Measurements from ENCODE around the gene IFNB1.

IFNB1 gene

DNA sequence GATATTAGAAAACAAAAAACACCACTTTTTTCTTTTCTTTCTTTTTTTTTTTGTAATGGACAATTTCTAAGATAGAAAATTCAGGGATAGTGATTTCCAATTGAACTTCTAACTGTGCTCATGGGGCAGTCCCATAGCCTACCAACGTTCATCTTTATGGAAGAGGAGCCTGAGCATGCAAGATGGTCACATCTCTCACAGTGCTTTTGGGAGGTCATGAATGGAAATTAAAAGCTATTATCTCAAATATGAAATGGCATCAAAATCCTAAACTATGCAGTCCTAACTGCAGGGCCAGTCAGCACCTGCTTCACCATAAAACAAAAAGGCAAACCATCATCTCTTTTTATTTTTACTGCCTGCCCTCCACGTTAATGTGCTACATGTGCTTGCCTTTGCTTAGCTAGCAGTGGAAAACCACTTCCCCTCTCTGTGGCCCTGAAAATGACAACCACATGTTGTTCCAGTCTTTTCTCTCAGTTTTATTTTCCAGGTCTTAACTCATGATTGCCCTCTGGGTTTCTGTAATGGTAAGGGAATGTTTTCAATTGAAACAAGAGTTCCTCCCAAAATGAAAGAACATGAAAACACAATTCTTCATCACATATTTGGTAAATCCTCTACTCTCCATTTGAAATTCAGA is 16.7 kb downstream of the IFNB1 start:
- DNase-seq, result no peak

DNA sequence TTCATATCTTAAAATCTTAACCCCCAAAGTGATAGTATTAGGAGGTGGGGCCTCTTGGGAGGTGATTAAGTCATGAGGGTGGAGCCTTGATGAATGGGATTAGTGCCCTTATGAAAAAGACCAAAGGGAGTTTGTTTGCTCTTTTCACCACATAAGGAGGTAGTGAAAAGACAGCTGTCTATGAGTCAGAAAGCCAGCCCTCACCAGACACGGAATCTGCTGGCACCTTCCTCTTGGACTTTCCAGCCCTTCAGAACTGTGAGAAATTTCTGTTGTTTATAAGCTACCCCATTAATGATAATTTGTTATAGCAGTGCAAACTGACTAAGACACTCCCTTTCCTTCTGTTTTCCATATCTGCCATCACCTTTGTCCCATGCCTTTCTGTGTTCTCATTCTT is 20.8 kb downstream of the IFNB1 start:
- DNase-seq, result no peak

DNA sequence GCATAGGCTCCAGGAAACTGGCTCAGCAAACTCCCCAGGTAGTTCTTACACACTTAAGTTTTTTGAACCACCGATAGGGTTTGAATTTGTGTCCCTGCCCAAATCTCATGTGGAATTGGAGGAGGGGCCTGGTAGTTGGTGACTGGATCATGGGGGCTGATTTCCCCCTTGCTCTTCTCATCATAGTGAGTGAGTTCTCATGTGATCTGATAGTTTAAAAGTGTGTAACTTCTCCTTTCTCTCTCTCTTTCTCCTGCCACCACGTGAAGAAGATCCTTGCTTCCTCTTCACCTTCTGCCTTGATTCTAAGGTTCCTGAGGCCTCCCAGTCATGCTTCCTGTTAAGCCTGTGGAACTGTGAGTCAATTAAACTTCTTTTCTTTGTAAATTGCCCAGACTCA is 23.9 kb downstream of the IFNB1 start:
- DNase-seq, result no peak

DNA sequence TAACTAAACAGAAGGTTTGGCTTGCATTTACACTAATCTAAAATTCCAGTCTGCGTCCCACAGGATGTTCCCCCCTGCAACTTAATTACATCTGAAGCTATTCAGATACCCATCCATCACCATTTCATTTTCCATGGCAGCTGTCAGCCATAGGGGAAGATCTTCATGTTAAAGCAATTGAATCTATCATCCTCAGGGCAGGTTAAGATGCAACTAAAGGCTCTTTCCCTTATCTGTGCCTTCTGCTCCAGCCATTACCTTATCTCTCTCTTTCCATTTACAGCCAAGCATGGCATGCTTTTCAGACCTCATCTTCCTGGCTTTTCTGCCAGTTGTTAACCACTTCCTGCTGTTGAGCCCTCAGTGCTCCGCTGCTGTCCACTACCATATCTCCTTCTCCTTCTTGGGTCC is 30.5 kb downstream of the IFNB1 start:
- DNase-seq, result no peak

DNA sequence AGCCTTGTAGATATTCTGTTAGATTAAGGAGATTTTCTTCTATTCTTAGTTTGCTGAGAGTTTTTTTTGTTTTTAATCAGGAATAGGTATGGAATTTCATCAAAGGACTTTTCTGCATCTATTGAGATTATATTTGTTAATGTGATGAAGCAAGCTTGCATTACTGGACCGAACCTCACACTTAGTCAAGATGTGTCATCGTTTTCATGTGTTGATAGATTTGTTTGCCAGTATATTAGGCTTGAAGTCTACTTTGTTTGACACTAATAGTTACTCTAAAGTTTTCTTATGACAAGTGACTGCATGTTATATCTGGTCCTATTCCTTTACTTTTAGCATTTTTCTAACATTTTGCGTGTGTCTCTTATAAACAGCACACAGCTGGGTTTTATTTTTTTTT is 33.9 kb downstream of the IFNB1 start:
- DNase-seq, result no peak

DNA sequence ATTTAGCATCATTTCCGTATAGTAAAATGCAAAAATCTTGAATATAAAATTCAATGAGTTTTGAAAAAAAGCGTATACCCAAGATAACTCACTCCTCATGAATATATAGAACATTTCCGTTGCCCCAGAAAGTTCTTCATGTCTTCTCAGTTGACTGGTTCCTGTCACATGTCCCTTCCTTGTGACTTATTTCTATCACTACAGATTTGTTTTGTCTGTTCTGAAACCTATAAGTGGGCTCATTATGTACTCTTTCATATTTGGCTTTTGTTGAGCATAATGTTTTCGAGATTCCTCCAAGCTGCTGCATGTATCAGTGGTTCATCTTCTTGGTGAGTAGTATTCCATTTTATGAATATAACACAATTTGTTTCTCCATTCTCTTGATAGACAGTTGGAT is 35.3 kb downstream of the IFNB1 start:
- no peak for DNase-seq

DNA sequence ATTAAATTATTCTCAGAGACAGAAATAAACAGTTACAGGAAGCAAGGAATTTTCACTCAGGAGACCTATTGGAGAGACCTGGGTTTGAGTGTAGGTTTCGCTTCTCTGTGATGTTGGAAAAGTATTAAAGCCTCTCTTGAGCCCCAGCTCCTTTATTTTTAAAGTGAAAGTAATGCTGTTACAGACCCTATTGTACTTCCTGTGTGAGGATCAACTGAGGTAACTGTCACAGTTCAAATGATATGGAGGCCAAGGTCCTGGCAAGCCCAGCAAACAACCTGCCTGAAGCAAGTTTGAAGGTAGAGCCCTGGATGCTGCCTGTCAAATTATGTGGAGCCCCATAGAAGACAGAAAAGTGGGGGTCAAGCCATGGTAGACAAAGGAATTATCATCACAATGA is 38.4 kb downstream of the IFNB1 start:
- DNase-seq, result no peak

DNA sequence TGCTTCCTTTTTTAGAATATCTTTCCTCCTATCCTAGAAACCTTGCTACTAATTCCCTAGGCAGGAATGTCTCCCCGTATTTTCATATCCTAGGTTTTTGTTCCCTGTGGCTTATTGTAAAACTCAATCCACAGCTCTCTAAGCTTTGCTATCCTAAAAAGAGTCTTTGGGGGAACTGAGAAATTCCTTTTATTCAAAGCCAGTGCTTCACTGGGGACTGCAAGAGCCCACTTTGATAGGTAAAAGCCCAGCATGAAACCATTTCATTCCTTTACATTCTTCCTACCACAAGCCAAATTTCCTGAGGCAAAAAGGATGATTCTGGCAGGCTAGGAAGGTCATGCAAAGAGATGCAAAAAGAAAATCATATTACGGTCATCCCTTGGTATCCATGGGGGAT is 40.5 kb downstream of the IFNB1 start:
- no peak for DNase-seq

DNA sequence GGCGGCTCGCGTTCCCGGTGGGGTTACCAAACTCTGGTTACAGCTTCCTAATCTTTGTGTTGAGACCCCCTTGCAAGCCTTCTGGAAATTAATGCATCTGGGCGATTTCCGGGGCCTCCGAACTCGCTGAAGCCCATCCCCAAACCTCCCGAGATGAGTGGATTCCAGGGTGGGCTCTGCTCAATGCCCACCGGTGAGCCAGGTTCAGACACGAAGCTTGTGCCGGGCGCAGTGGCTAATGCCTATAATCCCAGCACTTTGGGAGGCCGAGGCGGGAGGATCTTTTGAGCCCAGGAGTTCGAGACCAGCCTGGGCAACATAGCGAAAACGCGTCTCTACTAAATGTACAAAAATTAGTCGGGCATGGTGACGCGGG is 45.9 kb downstream of the IFNB1 start:
- no peak for DNase-seq

DNA sequence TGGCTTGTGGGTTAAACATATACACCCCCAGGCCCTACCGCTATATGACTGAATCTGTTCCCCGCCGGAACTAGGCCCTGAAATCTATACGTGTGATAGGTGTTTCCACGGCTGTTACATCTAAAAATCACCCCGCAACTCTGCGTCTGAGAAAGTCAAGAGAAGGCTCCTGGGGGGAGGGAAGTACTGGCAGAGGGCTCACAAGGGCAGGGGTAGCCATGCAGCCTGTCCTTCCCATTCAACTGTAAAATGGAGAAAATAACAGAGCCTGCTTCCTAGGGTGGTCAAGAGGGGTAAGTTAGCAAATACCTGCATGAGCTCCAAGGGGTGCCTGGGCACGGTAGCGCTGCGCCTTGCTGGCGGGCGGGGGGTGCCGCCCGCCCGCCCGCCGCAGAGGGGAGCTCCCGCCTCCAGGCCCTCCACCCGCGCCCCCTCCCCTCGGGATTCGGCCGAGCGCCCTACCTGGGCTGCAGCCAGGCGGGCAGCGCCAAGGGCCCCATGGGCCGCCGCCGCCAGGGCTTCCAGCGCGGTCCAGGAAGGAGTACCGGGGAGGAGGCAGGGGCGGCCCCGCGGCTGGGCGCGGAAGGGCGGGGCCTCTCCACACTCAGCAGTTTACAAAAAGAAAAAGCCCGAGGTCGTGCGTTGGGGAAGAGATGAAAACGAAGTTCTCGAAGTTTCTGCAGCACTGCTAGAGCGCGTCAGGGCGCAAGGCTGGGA is 46.5 kb downstream of the IFNB1 start, which contains the start of gene HACD4:
Gene HACD4 (minus strand): TSS at position 550 of the 717 bp plus-strand sequence. CDS start 50 bp downstream, at position 500.
- DNase-seq, result peak; percentile 67

DNA sequence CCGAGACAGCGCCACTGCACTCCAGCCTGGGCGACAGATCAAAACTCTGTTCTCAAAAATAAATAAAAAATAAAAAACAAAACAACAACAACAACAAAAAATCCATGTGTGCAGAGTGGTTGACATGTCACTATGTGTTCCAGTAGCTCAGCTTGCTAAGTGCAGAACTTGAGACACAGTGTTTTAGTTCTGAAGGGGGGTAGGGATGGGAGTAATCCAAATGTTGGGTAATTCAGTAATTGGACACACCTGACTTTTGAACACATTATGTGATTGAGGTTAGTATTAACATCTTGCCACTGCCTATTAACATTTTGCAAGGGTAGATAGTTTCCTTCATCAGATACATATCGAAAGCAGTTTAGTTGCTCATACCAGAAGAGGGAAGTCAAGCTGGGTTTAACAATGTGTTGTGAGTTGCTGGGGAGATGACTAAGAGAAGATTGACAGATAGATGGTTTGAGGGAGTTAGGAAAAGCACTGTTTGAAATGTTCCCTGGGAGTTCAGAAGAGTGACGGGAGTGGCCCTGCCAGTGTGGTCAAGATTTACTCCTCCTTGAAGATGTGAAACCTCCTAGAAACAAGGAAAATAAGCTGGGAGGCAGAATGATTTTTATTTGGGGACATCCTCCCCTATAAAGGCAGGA is 47.2 kb downstream of the IFNB1 start:
- DNase-seq, result no peak

DNA sequence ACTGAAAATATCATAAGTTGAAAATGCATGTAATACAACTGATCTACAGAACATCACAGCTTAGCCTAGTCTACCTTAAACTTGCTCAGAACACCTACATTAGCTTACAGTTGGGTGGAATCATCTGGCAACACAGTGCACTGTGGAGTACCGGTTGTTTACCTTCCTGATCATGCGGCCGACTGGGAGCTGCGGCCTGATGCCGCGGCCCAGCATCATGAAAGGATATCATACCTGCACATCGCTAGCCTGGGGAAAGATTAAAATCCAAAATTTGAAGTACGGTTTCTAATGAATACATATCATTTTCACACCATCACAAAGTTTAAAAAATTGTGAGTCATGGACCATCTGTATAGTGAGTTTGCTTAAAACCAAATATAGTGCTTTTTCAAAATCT is 48.1 kb downstream of the IFNB1 start:
- no peak for DNase-seq

DNA sequence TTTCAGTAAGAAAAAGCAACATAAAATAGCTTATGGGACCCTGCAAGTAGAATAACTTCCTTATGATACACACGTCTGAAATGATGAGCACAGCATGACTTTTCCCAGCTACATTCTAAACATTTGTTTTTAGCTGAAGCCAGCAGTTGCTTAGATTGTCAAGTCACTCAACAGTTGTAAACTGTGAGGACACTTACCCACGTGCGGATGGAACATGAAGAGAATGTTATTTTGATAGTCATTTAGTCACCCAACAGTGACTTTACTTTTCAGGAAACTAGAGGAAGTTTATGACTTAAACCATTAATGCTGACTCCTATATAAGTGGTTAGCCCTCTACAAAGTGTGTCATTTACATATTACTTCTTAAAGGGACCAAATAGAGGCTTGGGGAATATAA is 49.3 kb downstream of the IFNB1 start:
- no peak for DNase-seq

DNA sequence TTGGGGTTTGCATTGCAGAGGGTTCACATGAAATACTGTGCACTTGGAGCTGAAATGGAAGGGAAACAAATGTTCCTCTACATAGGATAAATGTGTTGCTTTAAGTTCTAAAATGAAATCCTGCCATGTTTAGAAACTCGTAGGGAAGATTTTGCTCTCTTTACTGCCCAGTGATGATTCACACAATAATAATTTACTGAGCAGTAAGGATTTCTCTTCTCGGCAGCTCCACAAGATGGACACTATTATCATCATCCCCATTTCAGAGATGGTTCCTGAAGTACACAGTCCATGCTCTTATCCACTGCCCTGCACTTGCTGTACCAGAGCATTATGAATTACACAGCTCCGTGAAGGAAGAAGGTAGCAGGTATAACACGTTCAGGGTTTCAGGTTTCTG is 50.4 kb downstream of the IFNB1 start:
- DNase-seq, result no peak

Measured in activated effector memory CD4-positive, alpha-beta T cell treated with Interleukin-2 at 50 U/mL for 16 hours (primary cell).